SK-N-SH treated with all-trans-retinoic acid at 6 μM for 48 hours (cell line): Measurements from ENCODE around the gene RASSF1.

ENCODE experiments used
- ARNTL ChIP-seq: fragments of 450-650 bp; formaldehyde crosslinking; IDR thresholded peaks from 2 replicates; pipeline ENCODE4 v1.5.0; 2020; ENCODE audit warnings: low read depth, mild to moderate bottlenecking, moderate library complexity, borderline replicate concordance
- BACH2 ChIP-seq: fragments of 250-450 bp; sonication (Bioruptor Pico); IDR thresholded peaks from 2 replicates; pipeline ENCODE4 v1.9.0; 2021; ENCODE audit warnings: mild to moderate bottlenecking, borderline replicate concordance
- CSRNP3 ChIP-seq: fragments of 250-450 bp; sonication (Bioruptor Pico); IDR thresholded peaks from 2 replicates; pipeline ENCODE4 v1.5.1; 2021; ENCODE audit warnings: mild to moderate bottlenecking, moderate library complexity
- PATZ1 ChIP-seq: fragments of 250-450 bp; sonication (Bioruptor Pico); IDR thresholded peaks from 2 replicates; pipeline ENCODE4 v1.8.0; 2020; ENCODE audit warnings: mild to moderate bottlenecking, moderate library complexity, borderline replicate concordance
- POU6F1 ChIP-seq: fragments of 250-450 bp; sonication (Bioruptor Pico); IDR thresholded peaks from 2 replicates; pipeline ENCODE4 v1.8.0; 2021; ENCODE audit warnings: low read depth, mild to moderate bottlenecking, moderate library complexity, borderline replicate concordance
- RARB ChIP-seq: fragments of 250-450 bp; sonication (Bioruptor Pico); IDR thresholded peaks from 2 replicates; pipeline ENCODE4 v1.8.0; 2021; ENCODE audit warnings: mild to moderate bottlenecking, moderate library complexity
- SNAI2 ChIP-seq: fragments of 250-450 bp; sonication (Bioruptor Pico); IDR thresholded peaks from 2 replicates; pipeline ENCODE4 v1.5.0; 2020; ENCODE audit warnings: mild to moderate bottlenecking, moderate library complexity
- TSHZ2 ChIP-seq: fragments of 250-450 bp; sonication (Bioruptor Pico); IDR thresholded peaks from 2 replicates; pipeline ENCODE4 v1.5.0; 2020; ENCODE audit warnings: mild to moderate bottlenecking, moderate library complexity
- ZC3H10 ChIP-seq: fragments of 250-450 bp; sonication (Bioruptor Pico); IDR thresholded peaks from 2 replicates; pipeline ENCODE4 v1.5.1; 2021; ENCODE audit warnings: mild to moderate bottlenecking, moderate library complexity
- ZFP3 ChIP-seq: fragments of 250-450 bp; sonication (Bioruptor Pico); IDR thresholded peaks from 2 replicates; pipeline ENCODE4 v1.5.0; 2020; ENCODE audit warnings: mild to moderate bottlenecking, moderate library complexity
- ZNF565 ChIP-seq: fragments of 450-650 bp; formaldehyde crosslinking; conservative IDR thresholded peaks from 2 replicates; pipeline ENCODE4 v1.5.0; 2020; ENCODE audit warnings: low read depth, mild to moderate bottlenecking, moderate library complexity

- TF ChIP-seq PATZ1 (CRISPR knock-in tag) (no peak), POU6F1 (CRISPR knock-in tag) (no peak), ZNF565 (CRISPR knock-in tag) (no peak), TSHZ2 (CRISPR knock-in tag) (no peak), RARB (CRISPR knock-in tag) (no peak), ZFP3 (no peak), ARNTL (no peak), ZC3H10 (CRISPR knock-in tag) (no peak), CSRNP3 (CRISPR knock-in tag) (no peak), BACH2 (CRISPR knock-in tag) (no peak), SNAI2 (no peak)
These were observed 48.2 kb upstream of the RASSF1 start for GRCh38 chr3:50388720-50389413.
